MM.1S (cell line): ENCODE data around the gene FGD4.

Experiments used
- DNase-seq: peaks from one replicate; pipeline ENCODE4 v3.0.0-alpha.2; 2015
- H2AFZ ChIP-seq: fragments of 300-600 bp; sonication (generic); 2 replicates; pipeline ENCODE4 v1.6.0; 2016; ENCODE audit warnings: antibody characterized with exemption, low read length
- H3F3A ChIP-seq: fragments of 300-600 bp; sonication (generic); 2 replicates; pipeline ENCODE4 v1.6.1; 2016; ENCODE audit warnings: mild to moderate bottlenecking, antibody characterized with exemption, low read length, moderate library complexity, mixed read lengths; ENCODE audit not compliant: insufficient read depth
- H3K27ac ChIP-seq: fragments of 300-600 bp; sonication (generic); 2 replicates; pipeline ENCODE4 v1.5.1; 2016; ENCODE audit warnings: mild to moderate bottlenecking, low read length
- H3K27me3 ChIP-seq: fragments of 300-600 bp; sonication (generic); replicated peaks from 2 replicates; pipeline ENCODE4 v1.6.0; 2016; ENCODE audit warnings: low read length; ENCODE audit not compliant: insufficient read depth
- H3K36me3 ChIP-seq: fragments of 300-600 bp; sonication (generic); replicated peaks from 2 replicates; pipeline ENCODE4 v1.6.1; 2016; ENCODE audit warnings: mild to moderate bottlenecking, low read length, mixed read lengths; ENCODE audit not compliant: insufficient read depth
- H3K4me1 ChIP-seq: fragments of 300-600 bp; sonication (generic); 2 replicates; pipeline ENCODE4 v1.6.1; 2016; ENCODE audit warnings: low read length, mixed read lengths
- H3K4me2 ChIP-seq: fragments of 300-600 bp; sonication (generic); 2 replicates; pipeline ENCODE4 v1.6.0; 2016; ENCODE audit warnings: low read depth, low read length
- H3K4me3 ChIP-seq: fragments of 300-600 bp; sonication (generic); 2 replicates; pipeline ENCODE4 v1.5.1; 2016; ENCODE audit warnings: low read length, mixed read lengths
- H3K79me2 ChIP-seq: fragments of 300-600 bp; sonication (generic); 2 replicates; pipeline ENCODE4 v1.6.1; 2016; ENCODE audit warnings: mixed run types, low read length, mixed read lengths
- H3K9ac ChIP-seq: fragments of 300-600 bp; sonication (generic); 2 replicates; pipeline ENCODE4 v1.6.1; 2016; ENCODE audit warnings: low read length, mixed read lengths
- H3K9me2 ChIP-seq: fragments of 300-600 bp; sonication (generic); replicated peaks from 2 replicates; pipeline ENCODE4 v1.6.1; 2016; ENCODE audit warnings: mild to moderate bottlenecking, low read length, mixed read lengths; ENCODE audit not compliant: insufficient read depth
- H3K9me3 ChIP-seq: fragments of 300-600 bp; sonication (generic); replicated peaks from 2 replicates; pipeline ENCODE4 v1.6.1; 2016; ENCODE audit warnings: mild to moderate bottlenecking, low read length, mixed read lengths; ENCODE audit not compliant: insufficient read depth
- H4K20me1 ChIP-seq: fragments of 300-600 bp; sonication (generic); 2 replicates; pipeline ENCODE4 v1.6.1; 2016; ENCODE audit warnings: mild to moderate bottlenecking, low read length, moderate library complexity, mixed read lengths; ENCODE audit not compliant: insufficient read depth
- CTCF ChIP-seq: fragments of 300-600 bp; sonication (generic); IDR thresholded peaks from 2 replicates; pipeline ENCODE4 v1.5.1; 2016; ENCODE audit warnings: antibody characterized with exemption, low read length, mixed read lengths
- EZH2 ChIP-seq: fragments of 300-600 bp; sonication (generic); optimal IDR thresholded peaks from 2 replicates; pipeline ENCODE3; 2017; ENCODE audit warnings: low read depth, mild to moderate bottlenecking, antibody characterized with exemption, low read length, mixed read lengths
- EZH2phosphoT487 ChIP-seq: fragments of 300-600 bp; sonication (generic); IDR thresholded peaks from 2 replicates; pipeline ENCODE4 v1.6.1; 2018; ENCODE audit warnings: antibody characterized with exemption, low read length

The FGD4 gene

GRCh38 chr12:32493282-32493681 is 93.9 kb downstream of the FGD4 start:
- no peak for DNase-seq
- Histone ChIP-seq H3K4me2 (no peak overlapping the region), H3K79me2 (no peaks in the 10 kb centered on the region)

GRCh38 chr12:32494656-32495055 is 95.3 kb downstream of the FGD4 start:
- no peak for DNase-seq
- H3K9me3 ChIP-seq: no peaks in the 10 kb centered on the region
- no peaks in the 10 kb centered on the region for H4K20me1 ChIP-seq
- no peaks in the 10 kb centered on the region for H3K9me2 ChIP-seq
- H3K4me2 ChIP-seq: no peak overlapping the region
- H3K36me3 ChIP-seq: no peaks in the 10 kb centered on the region
- H3K27ac ChIP-seq: 0 out of 2 replicates have a peak overlapping the region, but pooled peaks have one; percentile 2
- no peaks in the 10 kb centered on the region for H3K79me2 ChIP-seq
- no peak overlapping the region for H3K4me3 ChIP-seq
- H3K27me3 ChIP-seq: no peaks in the 10 kb centered on the region
- H3K4me1 ChIP-seq: peaks cover 40% of the 10 kb centered on the region
- H2AFZ ChIP-seq: no peak overlapping the region; the same call in 1 of the 2 replicates
- TF ChIP-seq EZH2phosphoT487 (no peak), CTCF (no peak), EZH2 (no peak)
- no peak overlapping the region for H3K9ac ChIP-seq
- 0 out of 2 replicates have a peak, but pooled peaks cover 3% of the 10 kb centered on the region for H3F3A ChIP-seq

More at GRCh38 chr12:32493282-32493681, 93.9 kb downstream of the FGD4 start:
- Histone ChIP-seq H4K20me1 (no peaks in the 10 kb centered on the region), H3K9me3 (no peaks in the 10 kb centered on the region), H3K27ac (no peak overlapping the region), H3F3A (0 out of 2 replicates have a peak, but pooled peaks cover 3% of the 10 kb centered on the region), H3K9ac (no peak overlapping the region), H3K4me3 (no peak overlapping the region), H2AFZ (no peak overlapping the region), H3K36me3 (no peaks in the 10 kb centered on the region), H3K9me2 (no peaks in the 10 kb centered on the region), H3K27me3 (no peaks in the 10 kb centered on the region), H3K4me1 (peaks cover 31% of the 10 kb centered on the region)
- no peak for TF ChIP-seq EZH2
- TF ChIP-seq CTCF: no peak
- no peak for TF ChIP-seq EZH2phosphoT487

GRCh38 chr12:32496946-32497345 is 97.6 kb downstream of the FGD4 start:
- no peak for TF ChIP-seq CTCF
- TF ChIP-seq EZH2phosphoT487: no peak
- TF ChIP-seq EZH2: no peak
- Histone ChIP-seq H3K27ac (no peak overlapping the region), H2AFZ (no peak overlapping the region), H3K4me3 (no peak overlapping the region), H4K20me1 (no peaks in the 10 kb centered on the region), H3K9me3 (no peaks in the 10 kb centered on the region), H3K9ac (no peak overlapping the region), H3K79me2 (no peaks in the 10 kb centered on the region), H3K36me3 (no peaks in the 10 kb centered on the region), H3K27me3 (no peaks in the 10 kb centered on the region), H3K4me1 (peaks cover 44% of the 10 kb centered on the region), H3K4me2 (no peak overlapping the region), H3K9me2 (no peaks in the 10 kb centered on the region), H3F3A (peaks cover 13% of the 10 kb centered on the region; the same call in 1 of the 2 replicates)
- DNase-seq: no peak
